HUES48 (cell line): ENCODE data around the gene PTCRA.
"Not testable (repeated sequence)": the region's sequence is repeated elsewhere in the genome, so short reads cannot be mapped to it uniquely, and the experiment has no call there.

ENCODE experiments used
- H3K27ac ChIP-seq: one replicate; pipeline ENCODE4 v1.7.0; 2013; ENCODE audit warnings: low read depth, low read length, inconsistent platforms
- H3K27me3 ChIP-seq: 2 replicates; pipeline ENCODE4 v1.6.1; 2013; ENCODE audit warnings: mild to moderate bottlenecking, low read length; ENCODE audit not compliant: control insufficient read depth, insufficient read depth
- H3K36me3 ChIP-seq: 2 replicates; pipeline ENCODE4 v1.6.1; 2013; ENCODE audit warnings: low read length; ENCODE audit not compliant: control insufficient read depth, insufficient read depth
- H3K4me1 ChIP-seq: 2 replicates; pipeline ENCODE4 v1.6.1; 2013; ENCODE audit warnings: mild to moderate bottlenecking, low read length; ENCODE audit not compliant: control insufficient read depth, insufficient read depth
- H3K4me3 ChIP-seq: 2 replicates; pipeline ENCODE4 v1.5.1; 2013; ENCODE audit warnings: mild to moderate bottlenecking, low read depth, low read length
- H3K9ac ChIP-seq: 2 replicates; pipeline ENCODE4 v1.6.1; 2013; ENCODE audit warnings: mild to moderate bottlenecking, low read depth, low read length, moderate library complexity
- H3K9me3 ChIP-seq: 2 replicates; pipeline ENCODE4 v1.6.1; 2013; ENCODE audit warnings: low read length; ENCODE audit not compliant: control insufficient read depth, insufficient read depth

The PTCRA gene

GRCh38 chr6:42932412-42932811, 16.6 kb downstream of the PTCRA start:
- no peak overlapping the region for H3K27ac ChIP-seq
- H3K9ac ChIP-seq: no peak overlapping the region
- H3K27me3 ChIP-seq: no peaks in the 10 kb centered on the region
- H3K4me3 ChIP-seq: no peak overlapping the region
- peaks cover 51% of the 10 kb centered on the region for H3K36me3 ChIP-seq
- no peaks in the 10 kb centered on the region for H3K9me3 ChIP-seq
- peaks cover 11% of the 10 kb centered on the region for H3K4me1 ChIP-seq

GRCh38 chr6:42933205-42933604, 17.4 kb downstream of the PTCRA start:
- Histone ChIP-seq H3K9ac (no peak overlapping the region), H3K4me3 (no peak overlapping the region), H3K27ac (no peak overlapping the region), H3K9me3 (no peaks in the 10 kb centered on the region), H3K27me3 (no peaks in the 10 kb centered on the region), H3K36me3 (peaks cover 59% of the 10 kb centered on the region), H3K4me1 (peaks cover 11% of the 10 kb centered on the region)

GRCh38 chr6:42935322-42935721, 19.5 kb downstream of the PTCRA start:
- no peaks in the 10 kb centered on the region for H3K27me3 ChIP-seq
- no peak overlapping the region for H3K9ac ChIP-seq
- H3K9me3 ChIP-seq: no peaks in the 10 kb centered on the region
- peaks cover 78% of the 10 kb centered on the region for H3K36me3 ChIP-seq
- peaks cover 6% of the 10 kb centered on the region for H3K4me1 ChIP-seq
- H3K4me3 ChIP-seq: no peak overlapping the region
- H3K27ac ChIP-seq: no peak overlapping the region

- H3K27ac ChIP-seq: no peak overlapping the region
- no peaks in the 10 kb centered on the region for H3K9me3 ChIP-seq
- no peak overlapping the region for H3K4me3 ChIP-seq
- H3K9ac ChIP-seq: no peak overlapping the region
- H3K4me1 ChIP-seq: no peaks in the 10 kb centered on the region
- peaks cover 84% of the 10 kb centered on the region for H3K36me3 ChIP-seq
- H3K27me3 ChIP-seq: no peaks in the 10 kb centered on the region
Observed at GRCh38 chr6:42936398-42936797, 20.5 kb downstream of the PTCRA start.

GRCh38 chr6:42937548-42938427, 21.9 kb downstream of the PTCRA start:
- Histone ChIP-seq H3K9me3 (no peaks in the 10 kb centered on the region), H3K9ac (no peak overlapping the region), H3K27me3 (no peaks in the 10 kb centered on the region), H3K27ac (no peak overlapping the region), H3K4me1 (no peaks in the 10 kb centered on the region), H3K4me3 (no peak overlapping the region), H3K36me3 (peaks cover 78% of the 10 kb centered on the region)

- Histone ChIP-seq H3K4me1 (no peaks in the 10 kb centered on the region), H3K27ac (no peak overlapping the region), H3K9me3 (no peaks in the 10 kb centered on the region), H3K4me3 (no peak overlapping the region), H3K36me3 (peaks cover 71% of the 10 kb centered on the region), H3K27me3 (no peaks in the 10 kb centered on the region), H3K9ac (no peak overlapping the region)
Observed at GRCh38 chr6:42938428-42938796, 22.6 kb downstream of the PTCRA start.

- H3K36me3 ChIP-seq: peaks cover 65% of the 10 kb centered on the region
- H3K4me1 ChIP-seq: no peaks in the 10 kb centered on the region
- no peak overlapping the region for H3K9ac ChIP-seq
Observed at GRCh38 chr6:42938987-42939809, 23.3 kb downstream of the PTCRA start.

GRCh38 chr6:42939810-42940167, 23.9 kb downstream of the PTCRA start:
- H3K36me3 ChIP-seq: peaks cover 60% of the 10 kb centered on the region
- no peak overlapping the region for H3K9ac ChIP-seq
- no peak overlapping the region for H3K27ac ChIP-seq

More at GRCh38 chr6:42938987-42939809, 23.3 kb downstream of the PTCRA start:
- no peak overlapping the region for H3K4me3 ChIP-seq
- H3K9me3 ChIP-seq: no peaks in the 10 kb centered on the region
- no peaks in the 10 kb centered on the region for H3K27me3 ChIP-seq
- H3K27ac ChIP-seq: no peak overlapping the region

GRCh38 chr6:42940493-42941045, 24.7 kb downstream of the PTCRA start:
- Histone ChIP-seq H3K9me3 (no peaks in the 10 kb centered on the region), H3K27ac (no peak overlapping the region), H3K4me1 (no peaks in the 10 kb centered on the region), H3K9ac (no peak overlapping the region), H3K4me3 (no peak overlapping the region), H3K27me3 (no peaks in the 10 kb centered on the region), H3K36me3 (peaks cover 53% of the 10 kb centered on the region)

More at GRCh38 chr6:42939810-42940167, 23.9 kb downstream of the PTCRA start:
- Histone ChIP-seq H3K4me1 (no peaks in the 10 kb centered on the region), H3K9me3 (no peaks in the 10 kb centered on the region), H3K27me3 (no peaks in the 10 kb centered on the region), H3K4me3 (no peak overlapping the region)

- peaks cover 45% of the 10 kb centered on the region for H3K36me3 ChIP-seq
- H3K9me3 ChIP-seq, H3K27ac ChIP-seq, H3K27me3 ChIP-seq, H3K4me3 ChIP-seq, H3K9ac ChIP-seq, H3K4me1 ChIP-seq: not testable (repeated sequence)
Observed at GRCh38 chr6:42941356-42941755, 25.5 kb downstream of the PTCRA start.

GRCh38 chr6:42942444-42942843, 26.6 kb downstream of the PTCRA start:
- H3K27ac ChIP-seq: no peak overlapping the region
- no peaks in the 10 kb centered on the region for H3K4me1 ChIP-seq
- peaks cover 36% of the 10 kb centered on the region for H3K36me3 ChIP-seq
- H3K9ac ChIP-seq: no peak overlapping the region
- no peak overlapping the region for H3K4me3 ChIP-seq
- H3K27me3 ChIP-seq: no peaks in the 10 kb centered on the region
- H3K9me3 ChIP-seq: no peaks in the 10 kb centered on the region
